K562 (cell line): ENCODE results near the gene DHPS. TPM values are rescaled to one million over a fixed set of nuclear protein-coding genes. Genes with fewer than 3 reads are reported as not detected.

Experiments
- MGA ChIP-seq: fragments of 450-650 bp; IDR thresholded peaks from 2 replicates; pipeline ENCODE4 v1.6.1; 2016; ENCODE audit warnings: mild to moderate bottlenecking, moderate library complexity
- PHF21A ChIP-seq: fragments of 450-650 bp; IDR thresholded peaks from 2 replicates; pipeline ENCODE4 v1.6.1; 2017; ENCODE audit warnings: low read depth, borderline replicate concordance
- SMARCC2 ChIP-seq: fragments of 450-650 bp; IDR thresholded peaks from 2 replicates; pipeline ENCODE4 v1.6.1; 2017; ENCODE audit warnings: antibody characterized with exemption, moderate library complexity, mild to moderate bottlenecking, low read depth
- ZBTB1 ChIP-seq: sonication (generic); formaldehyde crosslinking; IDR thresholded peaks from 2 replicates; pipeline ENCODE4 v1.8.1; 2023; ENCODE audit warnings: missing genetic modification reagents, low read depth, mild to moderate bottlenecking, borderline replicate concordance
- ZNF134 ChIP-seq: fragments of 250-450 bp; sonication (Bioruptor Pico); conservative IDR thresholded peaks from 2 replicates; pipeline ENCODE4 v1.4.0; 2020
- ZNF79 ChIP-seq: fragments of 250-450 bp; sonication (Bioruptor Pico); IDR thresholded peaks from 2 replicates; pipeline ENCODE4 v1.4.0; 2020; ENCODE audit warnings: low read depth, mild to moderate bottlenecking, moderate library complexity
- ZSCAN29 ChIP-seq: fragments of 450-650 bp; IDR thresholded peaks from 2 replicates; pipeline ENCODE4 v1.6.1; 2017
- polyA plus RNA-seq, 8 experiments: library from polyadenylated mRNA; depleted of rRNA in 4 of 8; stranded (reverse) in 5 of 8; unstranded in 3 of 8; fragments of >200 nt; fragmentation: Nextera tagmentation in 2 of 8; fragmentation: Illumina TruSeq in 1 of 8; extraction: Ambion mirVana in 2 of 8; extraction: Trizol in 1 of 8; gene quantifications; 2 replicates each; pipeline versions ENCODE4 v1.2.1 to v1.2.3, GENCODE V29; 2011 to 2014; ENCODE audit warnings: inconsistent platforms in 1 of 8, missing spikeins in 1 of 8
- total RNA-seq, 7 experiments: library from RNA; depleted of rRNA in 6 of 7; stranded (reverse); fragments of >200 nt in 6 of 7; fragmentation: Illumina TruSeq in 2 of 7; extraction: Trizol in 2 of 7; gene quantifications; 2 replicates each; pipeline versions ENCODE4 v1.2.1 to v1.2.3, GENCODE V29; 2011 to 2021; ENCODE audit warnings: low replicate concordance in 1 of 7
- TF ChIP-seq, protein P1 (sequence below): fragments of 450-650 bp; IDR thresholded peaks from 2 replicates; pipeline ENCODE4 v1.6.1; 2016; ENCODE audit warnings: low read depth, mild to moderate bottlenecking, moderate library complexity
- TF ChIP-seq, protein P2 (sequence below): fragments of 250-450 bp; sonication (Bioruptor Pico); IDR thresholded peaks from 2 replicates; pipeline ENCODE4 v1.5.0; 2021; ENCODE audit warnings: mild to moderate bottlenecking, moderate library complexity

DHPS gene
- total and polyA plus RNA-seq, 9 of the 15 experiments (the other 6 are each of a cell fraction or from before 2014, with no cell fraction given), result 47.1 to 110 (median 79.9) TPM

- no peak for TF ChIP-seq ZSCAN29
- TF ChIP-seq ZBTB1 (CRISPR knock-in tag), result no peak
- no peak; the same call in 1 of the 2 replicates for TF ChIP-seq PHF21A
- no peak for TF ChIP-seq ZNF134 (CRISPR knock-in tag)
- TF ChIP-seq SMARCC2, result no peak
- no peak for TF ChIP-seq ZNF79 (CRISPR knock-in tag)
- peak; percentile 73 for TF ChIP-seq MGA
- TF ChIP-seq, protein P1, sequence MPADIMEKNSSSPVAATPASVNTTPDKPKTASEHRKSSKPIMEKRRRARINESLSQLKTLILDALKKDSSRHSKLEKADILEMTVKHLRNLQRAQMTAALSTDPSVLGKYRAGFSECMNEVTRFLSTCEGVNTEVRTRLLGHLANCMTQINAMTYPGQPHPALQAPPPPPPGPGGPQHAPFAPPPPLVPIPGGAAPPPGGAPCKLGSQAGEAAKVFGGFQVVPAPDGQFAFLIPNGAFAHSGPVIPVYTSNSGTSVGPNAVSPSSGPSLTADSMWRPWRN, result peak; percentile 56; the same call in 1 of the 2 replicates
- TF ChIP-seq, protein P2, sequence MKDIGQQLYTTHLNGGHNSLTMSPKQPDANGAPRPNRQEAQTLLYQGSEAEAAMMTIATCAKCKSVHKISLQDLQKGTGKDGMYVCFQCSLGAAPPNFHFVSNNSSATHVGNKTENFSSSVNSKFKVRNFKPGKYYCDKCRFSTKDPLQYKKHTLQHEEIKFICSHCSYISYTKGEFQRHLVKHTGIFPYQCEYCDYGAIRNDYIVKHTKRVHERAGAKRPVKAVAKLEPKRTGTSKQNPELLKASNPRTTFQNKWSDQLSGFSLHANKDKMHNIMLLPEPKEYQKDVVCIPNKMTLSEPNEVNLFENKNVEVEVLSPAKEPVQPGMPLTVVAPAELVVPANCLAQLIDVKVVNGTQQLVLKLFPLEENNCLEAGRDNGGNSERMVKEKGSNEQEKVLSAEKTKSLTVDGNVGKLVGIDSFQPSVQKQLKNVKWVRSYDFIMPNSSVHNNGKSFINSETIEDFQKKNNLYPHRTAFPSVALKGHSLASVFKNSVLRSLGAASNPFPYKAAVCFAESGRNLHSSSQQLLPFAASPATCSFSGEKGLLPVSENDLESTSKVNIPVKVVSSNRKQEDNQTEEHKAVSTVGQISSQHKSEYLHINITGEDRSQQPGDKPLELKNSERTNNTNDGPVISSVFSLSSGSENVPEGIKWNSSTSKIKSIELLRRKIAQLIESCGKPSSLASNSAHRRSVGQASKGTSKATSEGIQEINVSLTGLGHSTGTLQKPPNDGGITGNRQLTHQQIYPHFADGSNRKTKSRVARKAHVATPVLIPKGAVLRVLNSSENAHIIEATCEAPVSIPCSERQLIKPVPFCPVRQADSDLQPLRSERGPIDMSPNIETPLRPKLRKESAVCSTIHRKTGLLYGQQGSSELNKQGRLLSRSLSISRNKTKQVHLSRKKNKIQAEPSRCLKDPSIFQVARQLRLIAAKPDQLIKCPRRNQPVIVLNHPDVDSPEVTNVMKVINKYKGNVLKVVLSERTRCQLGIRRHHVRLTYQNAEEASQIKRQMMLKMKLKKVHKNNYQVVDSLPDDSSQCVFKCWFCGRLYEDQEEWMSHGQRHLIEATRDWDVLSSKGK (CRISPR knock-in tag), result no peak
These were observed 41.1 kb upstream of the DHPS start (continued) for GRCh38 chr19:12722566-12723380.
